H1 (cell line): ENCODE measurements around the gene DMBT1. TPM values are rescaled to one million over a fixed set of nuclear protein-coding genes. Genes with fewer than 3 reads are reported as not detected.

Source experiments
- CTCF ChIA-PET: fragments of 300-600 bp; sonication (Branson Sonifier 250); formaldehyde crosslinking; loops from one replicate; lab custom pipeline; 2021; ENCODE audit not compliant: partially characterized antibody; lab: Charles Lee
- POLR2A ChIA-PET: fragments of 300-600 bp; sonication (Branson Sonifier 250); formaldehyde crosslinking; loops from one replicate; lab custom pipeline; 2021; ENCODE audit warnings: inconsistent platforms; ENCODE audit not compliant: partially characterized antibody; lab: Charles Lee
- DNase-seq, 2 experiments: peaks; one replicate each; pipeline versions ENCODE4 v3.0.0 to v3.0.0-alpha.2; 2010 to 2022; ENCODE audit warnings: low spot score in 2 of 2, low read depth in 1 of 2, mixed read lengths in 1 of 2
- FAIRE-seq: peaks from 2 replicates; lab custom pipeline; 2011; peaks lifted over from hg19 to GRCh38; lab: Jason Lieb, UNC
- H2AFZ ChIP-seq: 2 replicates; pipeline ENCODE4 v1.8.1; 2012; ENCODE audit warnings: low read length, inconsistent platforms
- H2AK5ac ChIP-seq: 2 replicates; pipeline ENCODE4 v1.6.1; 2013; ENCODE audit warnings: low read depth, low read length
- H2BK120ac ChIP-seq: replicated peaks from 2 replicates; pipeline ENCODE3; 2013; ENCODE audit warnings: low read depth, low read length, inconsistent platforms
- H2BK12ac ChIP-seq: 2 replicates; pipeline ENCODE4 v1.6.1; 2013; ENCODE audit warnings: low read depth, low read length
- H2BK15ac ChIP-seq: 2 replicates; pipeline ENCODE4 v1.6.1; 2013; ENCODE audit warnings: low read length
- H2BK20ac ChIP-seq: 2 replicates; pipeline ENCODE4 v1.6.1; 2013; ENCODE audit warnings: low read length
- H2BK5ac ChIP-seq: 2 replicates; pipeline ENCODE4 v1.6.1; 2013; ENCODE audit warnings: low read depth, low read length
- H3K14ac ChIP-seq: 2 replicates; pipeline ENCODE4 v1.6.1; 2013; ENCODE audit warnings: inconsistent platforms; ENCODE audit not compliant: insufficient read length
- H3K18ac ChIP-seq: 2 replicates; pipeline ENCODE4 v1.6.1; 2013; ENCODE audit warnings: low read length; ENCODE audit errors: extremely low read depth
- H3K23ac ChIP-seq: 2 replicates; pipeline ENCODE4 v1.6.1; 2013; ENCODE audit warnings: inconsistent platforms; ENCODE audit not compliant: insufficient read length
- H3K23me2 ChIP-seq: 2 replicates; pipeline ENCODE4 v1.6.1; 2013; ENCODE audit warnings: low read depth, low read length
- H3K27ac ChIP-seq: 2 replicates; pipeline ENCODE4 v1.6.1; 2011; ENCODE audit warnings: low read depth, low read length, inconsistent platforms
- H3K27me3 ChIP-seq, 4 experiments: replicated peaks in 1 of 4; 1 replicate in 1 of 4; 2 replicates in 3 of 4; pipeline versions ENCODE4 v1.6.1 to v1.8.1; 2011 to 2013; ENCODE audit warnings: low read length in 3 of 4, mild to moderate bottlenecking in 3 of 4, inconsistent platforms in 2 of 4, mixed read lengths in 2 of 4, moderate library complexity in 1 of 4; ENCODE audit not compliant: control insufficient read depth in 3 of 4, insufficient read depth in 3 of 4; ENCODE audit errors: extremely low read depth in 1 of 4
- H3K36me3 ChIP-seq, 4 experiments: 2 replicates each; pipeline versions ENCODE4 v1.6.1 to v1.8.1; 2011 to 2013; ENCODE audit warnings: mild to moderate bottlenecking in 4 of 4, low read length in 3 of 4, moderate library complexity in 2 of 4, control low read depth in 1 of 4, inconsistent platforms in 1 of 4; ENCODE audit not compliant: insufficient read depth in 4 of 4, control insufficient read depth in 2 of 4
- H3K4ac ChIP-seq: replicated peaks from 2 replicates; pipeline ENCODE3; 2013; ENCODE audit warnings: low read length, low read depth, mixed read lengths, inconsistent platforms; ENCODE audit not compliant: insufficient read length
- H3K4me1 ChIP-seq, 4 experiments: replicated peaks in 1 of 4; 1 replicate in 1 of 4; 2 replicates in 3 of 4; pipeline versions ENCODE4 v1.6.1 to v1.8.1; 2011 to 2013; ENCODE audit warnings: low read length in 3 of 4, inconsistent platforms in 2 of 4, mixed read lengths in 1 of 4; ENCODE audit not compliant: insufficient read depth in 4 of 4, control insufficient read depth in 3 of 4
- H3K4me2 ChIP-seq, 2 experiments: 2 replicates each; pipeline versions ENCODE4 v1.6.1 to v1.8.1; 2011 to 2013; ENCODE audit warnings: low read depth in 2 of 2, low read length in 2 of 2, control low read depth in 1 of 2, inconsistent platforms in 1 of 2, mild to moderate bottlenecking in 1 of 2; ENCODE audit not compliant: insufficient read depth in 1 of 2
- H3K4me3 ChIP-seq, 4 experiments: fragments of 200-600, 300-600 bp in 1 of 4; sonication (generic), shearing (Covaris generic), sonication (Bioruptor Twin) in 1 of 4; 2 replicates each; pipeline versions ENCODE4 v1.5.1 to v1.8.1; 2011 to 2016; ENCODE audit warnings: low read length in 4 of 4, low read depth in 3 of 4, control low read depth in 2 of 4, inconsistent platforms in 2 of 4, mild to moderate bottlenecking in 2 of 4, mixed read lengths in 1 of 4, moderate library complexity in 1 of 4; ENCODE audit not compliant: insufficient read depth in 2 of 4; ENCODE audit errors: extremely low read depth in 1 of 4
- H3K56ac ChIP-seq: replicated peaks from 2 replicates; pipeline ENCODE3; 2013; ENCODE audit warnings: low read depth, mild to moderate bottlenecking, mixed read lengths, low read length, inconsistent platforms; ENCODE audit not compliant: insufficient read length
- H3K79me1 ChIP-seq: 2 replicates; pipeline ENCODE4 v1.6.1; 2013; ENCODE audit warnings: low read depth, low read length, control low read depth
- H3K79me2 ChIP-seq, 2 experiments: 2 replicates each; pipeline versions ENCODE4 v1.6.1 to v1.8.1; 2012 to 2013; ENCODE audit warnings: low read length in 2 of 2, mild to moderate bottlenecking in 2 of 2, inconsistent platforms in 1 of 2; ENCODE audit not compliant: insufficient read depth in 2 of 2, control insufficient read depth in 1 of 2
- H3K9ac ChIP-seq, 4 experiments: replicated peaks in 1 of 4; 1 replicate in 1 of 4; 2 replicates in 3 of 4; pipeline versions ENCODE4 v1.6.1 to v1.8.1; 2011 to 2013; ENCODE audit warnings: low read depth in 3 of 4, low read length in 3 of 4, control low read depth in 2 of 4, mild to moderate bottlenecking in 2 of 4, moderate library complexity in 2 of 4, inconsistent platforms in 1 of 4; ENCODE audit errors: extremely low read depth in 1 of 4
- H3K9me3 ChIP-seq, 2 experiments: 2 replicates each; pipeline versions ENCODE4 v1.6.1 to v1.8.1; 2012 to 2013; ENCODE audit warnings: mild to moderate bottlenecking in 2 of 2, moderate library complexity in 2 of 2, control low read depth in 1 of 2, inconsistent platforms in 1 of 2, low read depth in 1 of 2, low read length in 1 of 2, mixed read lengths in 1 of 2; ENCODE audit not compliant: insufficient read depth in 2 of 2
- H4K20me1 ChIP-seq, 2 experiments: replicated peaks in 1 of 2; 2 replicates each; pipeline versions ENCODE3 to v1.8.1; 2011 to 2013; ENCODE audit warnings: inconsistent platforms in 2 of 2, low read length in 2 of 2, mild to moderate bottlenecking in 1 of 2; ENCODE audit not compliant: insufficient read depth in 2 of 2, control insufficient read depth in 1 of 2
- H4K5ac ChIP-seq: 2 replicates; pipeline ENCODE4 v1.6.1; 2013; ENCODE audit warnings: low read length, low read depth, mixed read lengths, inconsistent platforms; ENCODE audit not compliant: insufficient read length
- H4K8ac ChIP-seq: 2 replicates; pipeline ENCODE4 v1.8.0; 2013; ENCODE audit warnings: mild to moderate bottlenecking, moderate library complexity, low read length, inconsistent platforms; ENCODE audit not compliant: insufficient read depth; ENCODE audit errors: extremely low read depth
- H4K91ac ChIP-seq: replicated peaks from 2 replicates; pipeline ENCODE3; 2013; ENCODE audit warnings: low read length, mixed read lengths, inconsistent platforms; ENCODE audit not compliant: insufficient read length
- ASH2L ChIP-seq: fragments of 200-600, 300-600 bp; sonication (generic); IDR thresholded peaks from one replicate; pipeline ENCODE4 v1.7.1; 2017; ENCODE audit warnings: low read length
- CBX5 ChIP-seq: fragments of 300-800, 300-1000 bp; sonication (generic); IDR thresholded peaks from 2 replicates; pipeline ENCODE4 v1.7.1; 2016; ENCODE audit warnings: antibody characterized with exemption, low read length, low read depth
- CTBP2 ChIP-seq: IDR thresholded peaks from 2 replicates; pipeline ENCODE4 v1.7.0; 2011; ENCODE audit warnings: borderline replicate concordance, mild to moderate bottlenecking, moderate library complexity, mixed read lengths, low read length; ENCODE audit not compliant: insufficient read depth, insufficient read length
- GABPA ChIP-seq: IDR thresholded peaks from 2 replicates; pipeline ENCODE4 v1.6.1; 2011; ENCODE audit warnings: mild to moderate bottlenecking, low read length, moderate library complexity, borderline replicate concordance; ENCODE audit not compliant: insufficient read depth
- JUN ChIP-seq: IDR thresholded peaks from 2 replicates; pipeline ENCODE4 v1.6.1; 2011; ENCODE audit warnings: low read depth, mild to moderate bottlenecking, improper control_type of control experiment, low read length
- RAD21 ChIP-seq, 2 experiments: IDR thresholded peaks in 1 of 2; conservative IDR thresholded peaks in 1 of 2; 2 replicates each; pipeline ENCODE4 v1.6.1; 2011; ENCODE audit warnings: low read depth in 2 of 2, low read length in 2 of 2, improper control_type of control experiment in 1 of 2, inconsistent platforms in 1 of 2, mild to moderate bottlenecking in 1 of 2, moderate library complexity in 1 of 2
- RBBP5 ChIP-seq: IDR thresholded peaks from 2 replicates; pipeline ENCODE4 v1.7.1; 2012; ENCODE audit warnings: low read depth, mild to moderate bottlenecking, inconsistent platforms, low read length, moderate library complexity, borderline replicate concordance
- RNF2 ChIP-seq: fragments of 200-900, 300-1000 bp; sonication (generic); IDR thresholded peaks from 2 replicates; pipeline ENCODE4 v1.7.1; 2016; ENCODE audit warnings: borderline replicate concordance, low read depth, mild to moderate bottlenecking, antibody characterized with exemption, low read length; ENCODE audit not compliant: poor library complexity, severe bottlenecking; ENCODE audit errors: missing control alignments
- SIRT6 ChIP-seq: IDR thresholded peaks from one replicate; pipeline ENCODE4 v1.7.1; 2012; ENCODE audit warnings: low read length, inconsistent platforms
- SIX5 ChIP-seq: IDR thresholded peaks from 2 replicates; pipeline ENCODE4 v1.6.1; 2011; ENCODE audit warnings: mild to moderate bottlenecking, low read depth, low read length
- SP1 ChIP-seq: IDR thresholded peaks from 2 replicates; pipeline ENCODE4 v1.6.1; 2011; ENCODE audit warnings: low read depth, low read length
- TCF12 ChIP-seq: IDR thresholded peaks from 2 replicates; pipeline ENCODE4 v1.6.1; 2011; ENCODE audit warnings: low read depth, mild to moderate bottlenecking, low read length
- ZNF274 ChIP-seq: IDR thresholded peaks from 2 replicates; pipeline ENCODE4 v1.7.0; 2012; ENCODE audit warnings: low read length, borderline replicate concordance; ENCODE audit errors: extremely low read depth
- whole genome bisulfite sequencing, 2 experiments: shearing (Covaris generic) in 1 of 2; methylation state at CpG; one replicate each; pipeline versions ENCODE4 v1.1.6 to v1.1.7; 2013 to 2015; ENCODE audit warnings: low lambda C conversion rate in 2 of 2, mixed read lengths in 2 of 2, inconsistent platforms in 1 of 2, low coverage in 1 of 2, missing lambda C conversion rate in 1 of 2; ENCODE audit not compliant: insufficient replicate concordance in 2 of 2, insufficient coverage in 1 of 2, insufficient read length in 1 of 2; ENCODE audit errors: extremely low coverage in 1 of 2, missing lambda C conversion rate in 1 of 2; 5-methylcytosine and 5-hydroxymethylcytosine counted together
- polyA plus RNA-seq, 7 experiments: library from polyadenylated mRNA; depleted of rRNA in 3 of 7; stranded (reverse) in 5 of 7; unstranded in 2 of 7; fragments of >200 nt in 5 of 7; fragments of 200-250 nt in 2 of 7; gene quantifications; 1 replicate in 5 of 7; 2 replicates in 1 of 7; 4 replicates in 1 of 7; pipeline versions ENCODE4 v1.2.1 to v1.2.3, GENCODE V29; 2011 to 2013; ENCODE audit warnings: missing spikeins in 2 of 7, mixed read lengths in 2 of 7
- total RNA-seq: library from RNA; stranded (reverse); fragmentation: NEBNext Ultra II Directional; extraction: Animal tissue kit (Norgen Biotek cat#: 25700); gene quantifications from 2 replicates; pipeline ENCODE4 v1.2.1, GENCODE V29; 2021
- TF ChIP-seq, protein P1 (sequence below): IDR thresholded peaks from 2 replicates; pipeline ENCODE4 v1.6.1; 2012; ENCODE audit warnings: inconsistent platforms

Gene DMBT1
- total and polyA plus RNA-seq, 2 of the 8 experiments (the other 6 are each of a cell fraction or from before 2014, with no cell fraction given) = 0.03 TPM; not detected in 1

DNA sequence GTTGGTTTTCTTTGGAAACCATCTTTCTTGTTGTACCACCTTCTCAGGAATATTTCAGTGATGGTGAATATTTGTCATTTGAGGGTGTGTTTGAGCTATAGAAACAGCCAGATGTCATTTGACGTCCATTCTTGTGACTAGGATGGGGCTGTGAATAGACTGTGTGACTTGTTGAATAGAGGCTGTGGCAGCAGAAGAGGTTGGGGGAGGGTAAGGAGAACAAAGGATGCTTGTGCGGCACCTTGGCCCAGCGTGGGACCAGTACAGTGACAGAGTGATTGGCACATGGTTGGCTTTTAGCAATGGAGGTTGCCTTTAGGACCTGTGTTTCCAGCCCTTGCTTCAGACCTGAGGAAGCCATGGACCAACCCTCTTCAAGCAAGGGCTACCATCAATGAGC lies 11.3 kb downstream of the DMBT1 start:
- H2BK20ac ChIP-seq = no peak overlapping the region
- H2BK120ac ChIP-seq = no peak overlapping the region
- CTCF ChIA-PET = interaction anchor here (1.0 to 1.8 kb wide), 2 partner anchors 116 to 136 kb away, joined by 3 read pairs; no protein-coding TSS in a partner anchor
- POLR2A ChIA-PET = no interaction called here
- H2BK5ac ChIP-seq = no peak overlapping the region
- no peaks in the 10 kb centered on the region for H3K79me1 ChIP-seq
- H3K18ac ChIP-seq = no peak overlapping the region
- H3K9me3 ChIP-seq = peaks cover 12 to 13% of the 10 kb centered on the region in 2 experiments; a peak in 3 of 4 replicates
- FAIRE-seq (no peak), DNase-seq (no peak)
- WGBS, 2 experiments = 94% methylated on average over 3 of the region's 3 CpGs; no CpG with 5 or more reads in 1 of the 2 experiments
- H3K23me2 ChIP-seq = no peaks in the 10 kb centered on the region
- no peak overlapping the region for H2BK15ac ChIP-seq
- no peak overlapping the region for H4K91ac ChIP-seq
- no peak overlapping the region for H3K4me2 ChIP-seq
- H3K27ac ChIP-seq = no peak overlapping the region
- H3K27me3 ChIP-seq = no peaks in the 10 kb centered on the region
- H3K36me3 ChIP-seq = no peaks in the 10 kb centered on the region
- H3K4me1 ChIP-seq = no peaks in the 10 kb centered on the region
- H3K79me2 ChIP-seq = no peaks in the 10 kb centered on the region
- H4K5ac ChIP-seq = no peak overlapping the region
- H2AK5ac ChIP-seq = no peak overlapping the region
- no peak overlapping the region for H3K9ac ChIP-seq
- H3K14ac ChIP-seq = no peak overlapping the region
- no peak overlapping the region for H3K56ac ChIP-seq
- H3K4ac ChIP-seq = no peak overlapping the region
- H4K8ac ChIP-seq = no peak overlapping the region
- H3K23ac ChIP-seq = no peak overlapping the region
- no peak overlapping the region for H2BK12ac ChIP-seq
- no peaks in the 10 kb centered on the region for H4K20me1 ChIP-seq
- H2AFZ ChIP-seq = no peak overlapping the region
- H3K4me3 ChIP-seq = no peak overlapping the region
- TF ChIP-seq SIRT6 (no peak), RNF2 (no peak), SIX5 (no peak), GABPA (no peak), TCF12 (no peak), JUN (no peak), RBBP5 (no peak), SP1 (no peak), CTBP2 (no peak), ZNF274 (no peak), CBX5 (no peak), ASH2L (no peak), RAD21 (IDR thresholded peaks at IDR 0.05 in 1 of 2, conservative IDR thresholded peaks at IDR 0.05 in 1 of 2; ENCODE audit: low read depth in 2 of 2, low read length in 2 of 2) (no peak)
- TF ChIP-seq, protein P1, sequence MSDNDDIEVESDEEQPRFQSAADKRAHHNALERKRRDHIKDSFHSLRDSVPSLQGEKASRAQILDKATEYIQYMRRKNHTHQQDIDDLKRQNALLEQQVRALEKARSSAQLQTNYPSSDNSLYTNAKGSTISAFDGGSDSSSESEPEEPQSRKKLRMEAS = no peak
